Activated naive CD8-positive, alpha-beta T cell treated with anti-CD3 and anti-CD28 coated beads, Interleukin-2, amount 50 U/mL, for 16 hours (primary cell): ENCODE data around the gene ANKRD55.
"Not testable (repeated sequence)": the region's sequence is repeated elsewhere in the genome, so short reads cannot be mapped to it uniquely, and the experiment has no call there.

Source experiments
- DNase-seq: peaks from one replicate; pipeline ENCODE4 v3.0.0-alpha.2; 2020; ENCODE audit warnings: low read depth, low spot score

The ANKRD55 gene

DNA sequence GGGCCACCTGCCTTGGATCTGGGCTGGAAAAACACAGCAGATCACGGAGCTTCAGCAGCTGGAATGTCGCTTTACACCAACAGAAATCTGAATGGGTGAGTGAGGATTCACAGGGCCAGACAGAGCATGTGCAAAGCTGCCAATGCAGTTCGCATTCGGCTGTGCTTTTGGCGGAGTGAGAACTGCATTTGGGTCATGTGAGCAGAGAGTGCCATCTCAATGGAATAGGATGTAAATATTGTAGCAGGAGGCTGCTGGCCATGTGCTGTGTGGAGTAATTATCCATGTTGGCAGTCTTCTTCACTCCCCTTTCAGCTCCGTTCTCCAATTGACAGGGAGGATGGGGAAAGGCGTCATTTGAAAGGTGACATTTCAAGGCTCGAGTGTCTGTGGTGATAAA lies at the start of gene ANKRD55:
TSS of gene ANKRD55 (minus strand) at position 101 of the 400 bp plus-strand sequence. CDS start 417 bp downstream, outside the sequence.
- DNase-seq = no peak

DNA sequence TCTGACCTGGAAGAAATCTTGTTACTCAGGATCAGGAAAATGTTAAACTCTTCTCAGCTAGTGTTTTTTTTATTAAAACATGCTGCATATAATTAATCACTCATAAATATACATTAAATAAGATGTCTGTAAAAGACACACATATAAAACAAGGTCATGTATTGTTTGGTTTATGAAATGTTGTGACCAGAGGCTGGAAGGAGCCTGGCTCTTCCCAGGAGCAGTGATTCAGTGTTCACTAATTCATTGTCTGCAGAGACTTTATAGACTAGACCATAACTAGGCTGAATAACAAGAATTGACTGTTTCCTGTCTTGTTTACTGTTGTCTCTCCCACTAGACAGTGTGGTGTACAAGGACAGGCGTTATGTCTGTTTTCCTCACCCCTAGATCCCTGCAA lies 49.1 kb upstream of the ANKRD55 start:
- no peak for DNase-seq

DNA sequence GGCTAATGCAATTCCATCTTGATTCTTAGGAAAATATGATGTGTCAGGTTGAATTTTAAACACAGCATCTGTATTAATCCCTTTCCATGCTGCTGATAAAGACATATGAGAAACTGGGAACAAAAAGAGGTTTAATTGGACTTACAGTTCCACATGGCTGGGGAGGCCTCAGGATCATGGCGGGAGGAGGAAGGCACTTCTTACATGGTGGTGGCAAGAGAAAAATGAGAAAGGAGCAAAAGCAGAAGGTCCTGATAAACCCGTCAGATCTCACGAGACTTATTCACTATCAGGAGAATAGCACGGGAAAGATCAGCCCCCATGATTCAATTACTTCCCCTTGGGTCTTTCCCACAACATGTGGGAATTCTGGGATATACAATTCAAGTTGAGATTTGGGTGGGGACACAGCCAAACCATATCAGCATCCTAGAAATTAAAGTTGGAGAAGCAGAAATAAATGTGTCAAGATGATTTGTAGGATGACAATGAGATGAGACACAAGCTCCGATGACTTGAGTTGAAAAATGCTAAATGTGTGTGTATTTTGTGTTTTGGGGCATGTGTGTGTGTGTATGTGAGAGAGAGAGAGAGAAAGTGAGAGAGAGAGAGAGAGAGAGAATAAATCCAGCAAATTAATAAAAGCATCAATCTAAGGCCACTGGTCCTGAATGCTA lies 48.5 kb upstream of the ANKRD55 start:
- DNase-seq = no peak

DNA sequence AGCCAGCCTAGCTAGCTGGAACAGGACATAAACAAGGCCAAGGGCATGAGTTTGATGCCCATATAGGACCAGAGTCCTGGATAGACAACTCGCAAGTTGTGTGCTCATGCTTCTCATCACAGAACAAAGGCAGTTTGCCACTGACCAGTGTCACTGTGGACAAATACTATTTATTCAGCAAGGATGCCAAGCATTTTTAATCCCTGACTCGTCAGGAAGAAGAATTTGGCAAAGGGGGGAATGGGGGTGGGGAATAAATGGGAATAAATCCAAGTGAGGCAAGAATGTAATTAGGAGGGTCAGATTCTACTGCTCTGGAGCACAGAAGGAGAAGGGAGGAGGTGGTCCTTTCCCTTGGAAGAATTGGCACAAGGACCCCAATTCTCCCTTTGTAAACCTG lies 46.8 kb upstream of the ANKRD55 start:
- DNase-seq = no peak

DNA sequence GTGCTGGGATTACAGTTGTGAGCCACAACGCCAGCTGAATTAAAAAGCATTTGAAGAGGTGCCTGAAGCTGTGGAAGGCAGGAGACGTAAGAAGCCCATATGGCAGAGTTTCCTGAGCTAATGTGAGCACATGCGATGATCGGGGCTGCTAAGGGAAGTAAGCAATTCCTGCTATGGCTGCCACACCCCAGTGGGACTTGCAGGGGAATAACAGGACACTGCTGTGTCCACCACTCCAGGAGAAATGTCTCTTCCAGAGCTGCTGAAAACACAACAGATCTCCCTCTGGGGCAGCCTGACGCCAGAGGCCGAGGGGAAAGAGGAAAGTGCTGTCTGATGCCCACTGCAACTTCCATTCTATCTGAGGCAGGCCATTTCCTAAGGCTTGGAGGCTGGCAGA lies 46.2 kb upstream of the ANKRD55 start:
- no peak for DNase-seq

DNA sequence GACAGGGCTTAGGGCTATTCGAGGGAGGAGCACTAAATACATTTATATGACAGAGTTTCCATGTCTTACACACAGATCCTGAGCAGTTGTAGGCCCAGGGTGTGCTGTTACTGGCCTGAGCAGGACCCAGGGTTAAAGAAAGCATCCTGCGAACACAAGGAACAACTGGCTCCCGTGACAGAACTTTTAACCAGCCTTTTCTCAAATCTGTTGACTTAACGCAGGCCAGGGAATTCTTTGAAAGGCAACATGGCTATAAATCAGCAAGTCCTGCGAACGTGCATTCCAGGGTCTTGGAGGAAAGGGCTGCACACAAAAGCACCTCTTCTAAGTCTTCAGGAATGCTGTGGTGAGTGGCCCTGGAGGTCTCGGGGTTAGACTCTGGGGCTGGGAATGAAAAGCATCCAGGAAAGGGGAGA lies 45.2 kb upstream of the ANKRD55 start:
- no peak for DNase-seq

DNA sequence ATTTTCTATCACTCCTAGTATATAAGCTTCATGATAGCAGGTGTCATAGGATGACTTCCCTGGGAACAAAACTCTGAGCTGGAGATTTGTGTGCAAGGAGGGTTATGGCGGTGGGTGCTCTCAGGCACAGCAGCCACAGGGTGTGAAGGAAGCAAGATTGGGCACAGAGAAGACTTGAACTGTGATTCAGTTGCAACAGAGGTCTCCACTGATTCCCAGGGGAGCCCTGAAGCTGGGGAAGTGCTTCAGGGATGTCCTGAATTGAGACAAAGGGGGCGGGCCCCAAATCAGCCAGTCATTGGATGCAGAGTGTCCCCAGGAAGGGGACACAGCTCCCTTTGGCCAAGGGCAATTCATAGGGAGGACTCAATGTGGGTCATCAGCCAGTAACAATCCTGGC lies 44.4 kb upstream of the ANKRD55 start:
- no peak for DNase-seq

DNA sequence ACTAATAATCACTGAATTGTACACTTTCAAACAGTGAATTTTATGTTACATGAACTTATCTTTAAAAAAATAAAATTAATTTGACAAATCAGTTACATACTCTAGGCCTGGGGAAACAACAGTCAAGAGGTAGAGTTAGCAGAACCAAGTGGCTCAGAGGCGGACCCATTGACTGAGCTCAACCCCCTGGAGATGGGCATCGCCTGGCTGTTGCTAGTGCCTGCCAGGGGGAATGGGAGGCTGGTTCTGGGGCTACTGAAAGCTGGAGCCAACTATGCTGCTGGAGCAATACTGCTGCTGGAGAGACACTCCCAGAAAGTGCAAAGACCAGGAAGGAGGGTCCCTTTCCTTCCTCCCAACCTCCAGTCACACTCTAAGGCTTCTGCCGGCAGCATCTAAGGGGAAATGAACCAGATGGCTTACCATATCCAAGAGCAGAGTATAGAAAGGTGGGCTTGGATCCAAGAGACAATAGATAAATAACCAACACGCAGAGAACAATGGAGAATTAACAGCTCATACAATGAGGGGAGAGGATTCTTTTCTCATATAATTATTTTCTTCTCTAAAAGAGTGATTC lies 40.3 kb upstream of the ANKRD55 start:
- no peak for DNase-seq

DNA sequence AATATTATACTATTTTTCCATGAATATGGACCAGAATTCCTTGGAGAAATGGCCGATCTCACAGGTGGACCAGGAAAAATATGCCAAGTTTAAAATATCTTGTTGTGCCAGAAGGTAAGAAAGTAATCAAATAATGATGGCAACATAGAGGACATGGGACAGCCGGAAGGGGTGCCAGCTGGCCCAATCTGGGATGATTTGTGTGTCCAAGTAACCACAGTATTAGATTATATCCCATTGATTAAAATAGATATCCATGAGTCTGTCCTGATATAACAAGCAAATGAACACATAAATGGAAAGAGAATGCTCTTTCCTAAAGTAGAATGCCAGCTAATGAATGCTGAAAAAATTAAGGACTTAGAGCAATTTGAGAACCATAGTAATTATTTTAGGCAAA lies 39.6 kb upstream of the ANKRD55 start:
- DNase-seq = no peak

DNA sequence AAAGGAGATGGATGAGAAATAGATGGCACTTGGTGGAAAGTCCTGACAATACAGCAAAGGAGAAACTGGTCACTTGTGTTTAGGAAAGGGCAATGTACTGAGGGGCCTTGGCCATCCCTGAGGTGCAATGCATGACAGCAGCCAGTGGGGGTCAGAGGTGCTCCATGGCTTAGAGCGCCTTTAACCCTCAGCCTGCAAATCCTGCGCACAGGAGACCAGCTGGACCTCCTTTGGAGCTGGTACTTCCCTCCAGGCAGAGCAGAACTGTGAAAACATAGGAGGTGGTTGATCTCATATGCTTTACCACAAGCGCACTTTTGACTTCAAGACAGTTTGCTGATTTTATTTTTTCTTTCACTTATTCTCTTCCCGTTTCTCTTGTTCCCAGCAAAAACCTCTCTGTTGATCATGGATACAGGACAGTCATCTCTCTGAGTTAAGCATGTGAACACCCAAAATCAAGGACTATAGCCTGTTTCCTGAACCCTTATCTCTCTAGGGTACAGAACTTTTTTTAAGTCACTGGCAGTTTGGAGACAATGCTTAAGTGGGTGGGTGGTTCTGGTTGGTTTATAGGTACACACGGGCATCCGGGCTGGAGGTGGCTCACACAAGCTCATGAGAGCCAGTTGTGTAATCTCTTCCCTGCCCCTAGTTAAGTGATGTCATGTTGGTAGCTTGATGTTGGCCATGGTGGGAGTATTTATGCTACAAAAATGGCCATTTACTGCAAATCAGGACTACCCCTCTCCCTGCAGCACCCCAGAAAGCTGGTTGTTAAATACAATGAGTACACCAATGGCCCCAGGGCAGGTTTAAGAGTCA lies 37.6 kb upstream of the ANKRD55 start:
- DNase-seq = peak; percentile 40

DNA sequence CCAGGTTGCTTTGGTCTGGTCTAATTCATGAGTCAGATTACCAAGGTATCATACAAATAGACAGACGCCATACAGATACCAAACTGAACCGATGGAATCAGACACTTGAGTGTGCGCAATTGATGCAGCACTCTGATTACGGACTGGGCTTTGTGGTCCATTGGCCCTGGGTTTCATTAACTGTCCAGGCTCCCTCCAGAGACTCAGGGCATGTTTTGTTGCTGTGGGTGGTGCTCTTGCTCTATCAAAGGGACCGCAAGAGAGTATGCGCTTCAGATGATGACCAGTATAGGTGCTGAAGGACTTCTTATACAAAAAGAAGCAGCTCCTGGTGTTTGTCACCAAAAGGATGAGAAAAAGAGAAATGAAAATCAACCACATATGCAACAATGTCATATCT lies 36.9 kb upstream of the ANKRD55 start:
- DNase-seq = no peak

DNA sequence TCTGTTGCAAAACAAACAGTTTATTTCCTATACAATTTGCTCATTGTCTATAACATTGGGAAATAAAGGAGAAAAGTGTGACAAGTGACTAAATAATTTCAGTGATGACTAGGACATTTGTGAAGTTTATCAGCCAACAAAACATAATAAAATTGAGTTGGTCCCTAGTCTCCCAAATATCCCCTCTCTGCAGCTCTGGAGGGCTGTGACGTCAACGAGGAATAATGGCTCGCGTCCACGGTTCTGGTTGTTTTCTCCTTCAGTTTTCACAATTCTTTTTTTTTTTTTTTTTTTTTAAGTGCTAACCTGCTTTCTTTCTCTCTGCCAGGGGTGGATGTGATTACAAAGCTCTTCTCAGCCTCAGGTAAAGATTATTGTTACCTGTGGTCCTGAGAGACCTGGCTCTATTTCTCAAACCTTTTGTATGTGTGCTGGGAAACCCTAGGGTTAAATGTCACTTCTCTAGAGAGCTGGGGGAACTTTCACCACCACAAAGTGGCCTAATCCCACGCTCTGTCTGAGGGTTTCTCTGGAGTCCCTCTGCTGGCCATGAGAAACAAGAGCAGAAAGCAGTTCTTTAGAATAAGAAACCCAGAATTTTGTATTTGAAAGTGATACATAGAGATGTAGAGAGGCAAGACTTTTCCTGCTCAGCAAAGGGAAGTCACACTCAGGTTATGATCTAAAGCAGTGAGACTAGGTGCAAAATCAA lies 36.2 kb upstream of the ANKRD55 start:
- DNase-seq = no peak

DNA sequence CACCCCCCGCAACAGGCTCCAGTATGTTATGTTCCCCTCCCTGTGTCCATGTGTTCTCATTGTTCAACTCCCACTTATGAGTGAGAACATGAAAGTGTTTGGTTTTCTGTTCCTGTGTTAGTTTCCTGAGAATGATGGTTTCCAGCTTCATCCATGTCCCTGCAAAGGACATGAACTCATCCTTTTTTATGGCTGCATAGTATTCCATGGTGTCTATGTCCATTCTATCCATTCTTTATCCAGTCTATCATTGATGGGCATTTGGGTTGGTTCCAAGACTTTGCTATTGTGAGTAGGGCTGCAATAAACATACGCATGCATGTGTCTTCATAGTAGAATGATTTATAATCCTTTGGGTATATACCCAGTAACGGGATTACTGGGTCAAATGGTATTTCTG lies 35.6 kb upstream of the ANKRD55 start:
- not testable (repeated sequence) for DNase-seq

DNA sequence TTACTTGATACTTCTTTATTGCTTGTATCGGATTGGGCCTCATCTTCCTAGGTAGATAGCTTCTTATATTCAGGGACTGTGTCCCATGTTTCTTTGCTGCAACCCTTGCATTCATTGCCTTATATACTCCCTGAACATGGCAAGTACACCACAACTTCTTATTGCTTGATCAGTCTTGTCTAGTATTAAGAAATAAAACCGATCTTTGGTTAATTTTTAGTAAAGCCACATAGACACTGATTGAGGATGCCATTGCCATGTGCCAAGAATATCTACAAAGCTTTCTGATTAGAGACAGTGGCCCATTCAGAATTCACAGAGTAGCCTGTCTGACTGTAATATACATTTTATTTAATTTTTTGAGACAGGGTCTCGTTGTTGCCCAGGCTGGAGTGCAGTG lies 34.7 kb upstream of the ANKRD55 start:
- no peak for DNase-seq

DNA sequence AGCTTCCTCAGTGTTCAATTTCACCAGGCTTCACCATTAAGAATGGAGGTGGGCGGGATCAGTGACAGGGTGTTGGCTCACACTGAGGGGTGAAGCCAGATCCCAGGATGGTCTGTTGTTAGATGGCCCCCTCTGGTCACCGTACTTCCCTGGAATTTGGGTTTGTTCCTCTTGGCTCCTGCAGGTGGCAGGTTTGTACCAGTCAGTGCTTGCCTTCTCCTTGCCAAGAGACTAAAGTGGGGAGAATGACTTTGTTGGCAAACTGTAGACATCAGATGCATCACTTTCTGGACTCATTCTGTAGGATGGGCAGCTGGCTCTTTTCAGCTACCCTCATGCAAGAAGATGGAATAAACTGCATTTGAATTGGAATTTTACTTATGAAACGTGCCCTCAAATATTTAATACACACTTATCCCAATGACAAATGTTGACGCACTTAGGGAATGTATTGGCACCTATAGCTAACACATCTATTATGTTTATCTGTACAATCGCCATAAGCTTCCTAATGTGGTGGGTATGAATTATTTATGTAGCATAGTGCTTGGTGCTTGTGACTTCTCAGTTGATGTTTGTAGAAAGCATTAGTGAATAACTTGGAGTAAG lies 31.4 kb upstream of the ANKRD55 start:
- DNase-seq = no peak

DNA sequence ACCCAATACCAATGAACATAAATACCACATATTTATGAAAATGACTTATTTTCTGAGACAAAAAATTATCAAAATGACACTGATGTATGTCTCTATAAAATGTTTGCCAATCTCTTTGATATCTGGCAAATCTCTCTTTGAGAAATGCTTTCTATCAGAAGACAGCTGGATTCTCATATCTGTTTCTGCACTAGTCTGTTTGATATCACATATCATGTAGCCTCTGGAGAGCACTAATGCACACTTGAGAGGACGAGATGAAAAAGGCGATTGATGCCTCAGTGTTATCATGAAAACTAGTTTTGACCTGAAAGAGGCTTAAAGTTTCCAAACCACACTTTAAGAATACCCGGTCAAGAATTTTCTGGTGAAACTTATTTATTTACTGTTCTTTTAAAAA lies 29.1 kb upstream of the ANKRD55 start:
- no peak for DNase-seq

DNA sequence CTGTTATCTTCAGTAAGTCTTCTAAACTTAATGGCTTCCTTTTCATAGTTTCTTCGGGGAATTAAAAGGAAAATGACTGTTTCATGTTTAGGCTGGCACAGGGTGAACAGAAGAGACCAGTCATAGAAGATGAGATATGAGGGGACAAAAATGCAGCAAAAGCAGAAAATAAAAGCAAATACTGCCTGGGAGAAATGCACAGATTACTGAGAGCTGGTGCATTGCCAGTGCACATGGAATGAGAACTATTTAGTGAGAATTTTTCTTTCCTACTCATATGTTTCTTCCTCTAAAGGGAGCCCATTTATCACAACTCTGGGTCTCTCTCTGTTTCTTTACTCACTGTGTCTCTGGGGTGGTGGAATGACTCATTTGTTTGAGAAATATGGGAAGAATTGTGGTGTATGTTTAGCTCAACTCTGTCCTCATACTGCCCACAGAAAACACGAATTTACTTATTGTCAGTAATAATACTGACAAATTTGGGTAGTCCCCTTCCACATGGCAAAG lies 25.9 kb upstream of the ANKRD55 start:
- DNase-seq = no peak

DNA sequence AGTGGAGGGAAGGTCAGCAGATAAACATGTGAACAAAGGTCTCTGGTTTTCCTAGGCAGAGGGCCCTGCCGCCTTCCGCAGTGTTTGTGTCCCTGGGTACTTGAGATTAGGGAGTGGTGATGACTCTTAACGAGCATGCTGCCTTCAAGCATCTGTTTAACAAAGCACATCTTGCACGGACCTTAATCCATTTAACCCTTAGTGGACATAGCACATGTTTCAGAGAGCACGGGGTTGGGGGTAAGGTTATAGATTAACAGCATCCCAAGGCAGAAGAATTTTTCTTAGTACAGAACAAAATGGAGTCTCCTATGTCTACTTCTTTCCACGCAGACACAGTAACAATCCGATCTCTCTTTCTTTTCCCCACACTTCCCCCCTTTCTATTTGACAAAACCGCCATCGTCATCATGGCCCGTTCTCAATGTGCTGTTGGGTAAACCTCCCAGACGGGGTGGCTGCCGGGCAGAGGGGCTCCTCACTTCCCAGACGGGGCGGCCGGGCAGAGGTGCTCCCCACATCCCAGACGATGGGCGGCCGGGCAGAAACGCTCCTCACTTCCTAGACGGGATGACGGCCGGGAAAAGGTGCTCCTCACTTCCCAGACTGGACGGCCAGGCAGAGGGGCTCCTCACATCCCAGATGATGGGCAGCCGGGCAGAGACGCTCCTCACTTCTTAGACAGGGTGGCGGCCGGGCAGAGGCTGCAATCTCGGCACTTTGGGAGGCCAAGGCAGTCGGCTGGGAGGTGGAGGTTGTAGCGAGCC lies 24.8 kb upstream of the ANKRD55 start:
- DNase-seq = not testable (repeated sequence)

DNA sequence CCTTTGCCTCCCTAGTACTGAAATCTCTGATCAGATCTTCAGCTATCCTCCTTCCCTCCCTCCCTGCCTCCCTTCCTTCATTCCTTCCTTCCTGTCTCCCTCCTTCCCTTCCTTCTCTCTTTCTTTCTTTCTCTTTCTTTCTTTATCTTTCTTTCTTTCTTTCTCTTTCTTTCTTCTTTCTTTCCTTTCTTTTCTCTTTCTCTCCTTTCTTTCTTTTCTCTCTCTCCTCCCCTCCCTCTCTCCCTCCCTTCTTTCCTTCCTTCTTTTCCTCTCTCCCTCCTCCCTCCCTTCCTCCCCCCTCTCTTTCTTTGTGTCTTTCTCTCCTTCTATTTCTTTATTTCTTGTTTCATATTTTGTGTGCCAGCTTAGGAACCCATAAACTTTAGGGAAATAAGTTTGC lies 23.9 kb upstream of the ANKRD55 start:
- DNase-seq = no peak

DNA sequence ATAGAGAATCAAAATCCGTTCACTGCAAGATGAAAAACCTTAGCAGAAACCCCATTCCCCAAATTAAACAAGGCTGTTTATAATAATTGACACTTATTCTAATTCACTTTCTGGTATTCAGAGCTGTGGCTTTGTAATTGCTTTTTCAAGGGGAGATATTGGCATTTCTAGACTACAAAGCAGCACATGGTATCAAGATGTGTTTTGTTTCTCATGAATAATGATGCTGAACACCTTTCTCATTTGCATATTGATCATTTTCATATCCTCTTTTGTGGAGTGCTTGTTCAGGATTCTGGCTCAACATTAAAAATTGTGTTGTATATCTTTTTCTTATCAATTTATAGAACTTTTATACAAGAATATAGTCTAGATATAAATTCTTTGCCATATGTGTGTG lies 22.4 kb upstream of the ANKRD55 start:
- no peak for DNase-seq

DNA sequence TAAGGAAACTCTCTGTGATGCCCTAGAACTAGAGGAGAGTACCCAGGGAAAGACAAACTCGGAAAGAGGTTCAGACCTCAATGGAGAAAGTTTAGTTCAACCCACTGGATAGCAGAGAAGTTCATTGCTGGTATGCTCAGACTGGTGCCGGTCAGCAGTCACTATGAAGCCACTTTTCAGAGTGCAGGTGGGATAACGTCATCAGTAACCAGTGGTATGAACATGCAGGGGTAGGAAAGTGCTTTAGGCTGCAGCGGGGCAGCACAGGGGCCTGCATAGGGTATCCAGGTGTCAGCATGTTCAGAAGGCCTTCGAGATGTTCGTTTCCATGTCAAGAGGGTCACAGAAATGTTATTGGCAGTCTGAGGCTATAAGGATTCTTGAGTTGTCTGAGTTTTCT lies 20.8 kb upstream of the ANKRD55 start:
- DNase-seq = no peak
